HEK293T (cell line): ENCODE results near the gene DLEC1.

Experiments
- ARNT ChIP-seq: fragments of 450-650 bp; IDR thresholded peaks from 2 replicates; pipeline ENCODE4 v1.6.1; 2017; ENCODE audit warnings: mild to moderate bottlenecking
- FOXA1 ChIP-seq: fragments of 450-650 bp; IDR thresholded peaks from 2 replicates; pipeline ENCODE4 v1.6.1; 2016; ENCODE audit warnings: mild to moderate bottlenecking
- SP1 ChIP-seq: fragments of 450-650 bp; IDR thresholded peaks from 2 replicates; pipeline ENCODE4 v1.6.1; 2017
- SUZ12 ChIP-seq: fragments of 450-650 bp; IDR thresholded peaks from 2 replicates; pipeline ENCODE4 v1.6.1; 2016; ENCODE audit warnings: mild to moderate bottlenecking
- TARDBP ChIP-seq: fragments of 450-650 bp; IDR thresholded peaks from 2 replicates; pipeline ENCODE4 v1.6.1; 2016

- TF ChIP-seq SUZ12 (no peak), FOXA1 (no peak), ARNT (no peak), SP1 (no peak), TARDBP (no peak)
Measured at GRCh38 chr3:38108649-38109579, 69.9 kb downstream of the DLEC1 start.
